HepG2 (cell line): Measurements from ENCODE around the gene CEP89. TPM values are rescaled to one million over a fixed set of nuclear protein-coding genes. Genes with fewer than 3 reads are reported as not detected.

Experiments used
- ATAC-seq: fragments of 200-7000 bp; cut with Tn5 transposase; 3 replicates; pipeline ENCODE4 v1.9.1; 2020; ENCODE audit warnings: mild to moderate bottlenecking, moderate library complexity
- BruUV-seq: library from RNA; stranded (reverse); fragments of 400-500 nt; replicated peaks from 2 replicates; lab custom pipeline; 2021; lab: Mats Ljungman, UMichigan
- CTCF ChIA-PET: fragments of 300-600 bp; formaldehyde crosslinking; extraction: SDS; loops from one replicate; lab custom pipeline; 2021; ENCODE audit warnings: low total read pairs, inconsistent platforms, low intra/inter-chr PET ratio; lab: Yijun Ruan, JAX
- POLR2A ChIA-PET: fragments of 350-600 bp; sonication (Branson Sonifier 250); formaldehyde crosslinking; loops from one replicate; lab custom pipeline; 2020; ENCODE audit warnings: antibody characterized with exemption, inconsistent platforms; lab: Yijun Ruan, JAX
- DNase-seq: peaks from one replicate; pipeline ENCODE4 v3.0.0-alpha.2; 2015; ENCODE audit warnings: low spot score
- FAIRE-seq: peaks from 3 replicates; lab custom pipeline; 2011; peaks lifted over from hg19 to GRCh38; lab: Jason Lieb, UNC
- H2AFZ ChIP-seq: one replicate; pipeline ENCODE4 v1.6.1; 2011; ENCODE audit warnings: low read length, inconsistent platforms
- H3K27ac ChIP-seq: fragments of 300-600 bp; 3 replicates; pipeline ENCODE4 v1.8.0; 2011; ENCODE audit warnings: mixed run types, mild to moderate bottlenecking, mixed read lengths, low read length, inconsistent platforms; ENCODE audit not compliant: insufficient read depth; ENCODE audit errors: extremely low read length
- H3K27me3 ChIP-seq, 2 experiments: fragments of 200-600 bp in 1 of 2; 2 replicates in 1 of 2; 3 replicates in 1 of 2; pipeline versions ENCODE4 v1.6.0 to v1.8.0; 2011; ENCODE audit warnings: low read length in 2 of 2, mild to moderate bottlenecking in 2 of 2, moderate library complexity in 2 of 2, inconsistent platforms in 1 of 2; ENCODE audit not compliant: insufficient read depth in 2 of 2, control insufficient read depth in 1 of 2
- H3K36me3 ChIP-seq, 2 experiments: fragments of 200-600 bp in 1 of 2; replicated peaks in 1 of 2; 2 replicates in 1 of 2; 3 replicates in 1 of 2; pipeline versions ENCODE4 v1.5.1 to v1.8.0; 2011; ENCODE audit warnings: low read length in 2 of 2, inconsistent platforms in 1 of 2; ENCODE audit not compliant: insufficient read depth in 2 of 2, control insufficient read depth in 1 of 2
- H3K4me1 ChIP-seq: 2 replicates; pipeline ENCODE4 v1.5.1; 2012; ENCODE audit warnings: low read length, inconsistent platforms; ENCODE audit not compliant: insufficient read depth
- H3K4me2 ChIP-seq: 2 replicates; pipeline ENCODE4 v1.6.0; 2011; ENCODE audit warnings: low read depth, low read length, inconsistent platforms
- H3K4me3 ChIP-seq, 3 experiments: fragments of 200-600 bp in 1 of 3; sonication (generic), shearing (Covaris generic) in 1 of 3; replicated peaks in 1 of 3; 2 replicates each; pipeline ENCODE4 v1.5.1; 2011 to 2016; ENCODE audit warnings: low read length in 3 of 3, inconsistent platforms in 2 of 3, low read depth in 2 of 3, mild to moderate bottlenecking in 2 of 3, control low read depth in 1 of 3, mixed read lengths in 1 of 3; ENCODE audit not compliant: insufficient read depth in 1 of 3
- H3K79me2 ChIP-seq: one replicate; pipeline ENCODE4 v1.6.1; 2011; ENCODE audit warnings: low read length, inconsistent platforms; ENCODE audit not compliant: insufficient read depth
- H3K9ac ChIP-seq: 2 replicates; pipeline ENCODE4 v1.6.0; 2011; ENCODE audit warnings: mild to moderate bottlenecking, low read depth, low read length, inconsistent platforms; ENCODE audit not compliant: insufficient read depth
- H3K9me3 ChIP-seq: 2 replicates; pipeline ENCODE4 v1.5.1; 2012; ENCODE audit warnings: mild to moderate bottlenecking, low read length
- H4K20me1 ChIP-seq: 2 replicates; pipeline ENCODE4 v1.6.0; 2011; ENCODE audit warnings: inconsistent platforms, mild to moderate bottlenecking, low read length, moderate library complexity; ENCODE audit not compliant: insufficient read depth
- CREB1 ChIP-seq, 2 experiments: fragments of 450-650 bp in 1 of 2; IDR thresholded peaks; 2 replicates each; pipeline ENCODE4 v1.6.1; 2016 to 2017; ENCODE audit warnings: control low read depth in 1 of 2, mild to moderate bottlenecking in 1 of 2, missing compliant biosample characterization in 1 of 2, missing genetic modification characterization in 1 of 2
- KAT8 ChIP-seq: IDR thresholded peaks from 2 replicates; pipeline ENCODE4 v1.6.1; 2016; ENCODE audit warnings: missing genetic modification reagents, missing compliant biosample characterization
- NFATC3 ChIP-seq: sonication (generic); formaldehyde crosslinking; IDR thresholded peaks from 2 replicates; pipeline ENCODE4 v1.5.1; 2020; ENCODE audit warnings: mild to moderate bottlenecking, missing genetic modification reagents
- PHF21A ChIP-seq: sonication (generic); formaldehyde crosslinking; IDR thresholded peaks from 2 replicates; pipeline ENCODE4 v1.5.0; 2020; ENCODE audit warnings: mild to moderate bottlenecking, missing genetic modification reagents
- RAD51 ChIP-seq: fragments of 450-650 bp; IDR thresholded peaks from 2 replicates; pipeline ENCODE4 v1.6.1; 2016; ENCODE audit warnings: borderline replicate concordance
- RARA ChIP-seq: IDR thresholded peaks from 2 replicates; pipeline ENCODE4 v1.6.1; 2016; ENCODE audit warnings: missing genetic modification reagents, missing compliant biosample characterization
- RBM39 ChIP-seq: fragments of 200-400 bp; formaldehyde crosslinking; IDR thresholded peaks from one replicate; pipeline ENCODE4 v1.6.1; 2018; ENCODE audit warnings: antibody characterized with exemption, mild to moderate bottlenecking, low read depth, low read length; ENCODE audit not compliant: poor library complexity, severe bottlenecking
- TAF1 ChIP-seq: sonication (generic); formaldehyde crosslinking; IDR thresholded peaks from 2 replicates; pipeline ENCODE4 v1.4.0; 2020; ENCODE audit warnings: missing genetic modification reagents
- THAP11 ChIP-seq: IDR thresholded peaks from 2 replicates; pipeline ENCODE4 v1.6.1; 2016; ENCODE audit warnings: missing biosample characterization, missing genetic modification reagents
- ZNF180 ChIP-seq: sonication (generic); formaldehyde crosslinking; IDR thresholded peaks from 2 replicates; pipeline ENCODE4 v1.4.0; 2020; ENCODE audit warnings: low read depth, missing genetic modification reagents, borderline replicate concordance
- ZNF331 ChIP-seq: sonication (generic); formaldehyde crosslinking; IDR thresholded peaks from 2 replicates; pipeline ENCODE4 v1.4.0; 2020; ENCODE audit warnings: missing genetic modification reagents
- ZNF775 ChIP-seq: sonication (generic); formaldehyde crosslinking; IDR thresholded peaks from 2 replicates; pipeline ENCODE4 v1.4.0; 2020; ENCODE audit warnings: missing genetic modification reagents, mild to moderate bottlenecking, moderate library complexity, borderline replicate concordance
- WGBS: methylation state at CpG from one replicate; pipeline ENCODE4 v1.1.6; 2017; ENCODE audit warnings: low lambda C conversion rate; 5-methylcytosine and 5-hydroxymethylcytosine counted together
- in situ Hi-C: cut with HindIII; loops from 2 replicates; pipeline ENCODE4 v1.10.0; 2017; ENCODE audit warnings: low pct_unique_long_range_greater_than_20kb; ENCODE audit not compliant: extremely low pct_ligation_motif_present
- intact Hi-C: fragments of 100-400 bp; cut with micrococcal nuclease; formaldehyde crosslinking; loops from one replicate; pipeline ENCODE4 v1.10.0; 2022; ENCODE audit not compliant: unreplicated experiment
- polyA plus RNA-seq, 8 experiments: library from polyadenylated mRNA; depleted of rRNA in 3 of 8; stranded (reverse) in 7 of 8; unstranded in 1 of 8; fragments of >200 nt; fragmentation: Illumina TruSeq in 4 of 8; extraction: Trizol in 4 of 8; gene quantifications; 2 replicates each; pipeline versions ENCODE4 v1.2.1 to v1.2.3, GENCODE V29; 2011 to 2016; ENCODE audit warnings: low read depth in 4 of 8, missing spikeins in 1 of 8, mixed read lengths in 1 of 8; ENCODE audit not compliant: insufficient read depth in 1 of 8
- total RNA-seq, 5 experiments: library from RNA; depleted of rRNA; stranded (reverse); fragments of >200 nt; fragmentation: Illumina TruSeq; extraction: Trizol; gene quantifications; 2 replicates each; pipeline ENCODE4 v1.2.3, GENCODE V29; 2016; ENCODE audit warnings: low read depth in 1 of 5

The CEP89 gene
- total and polyA plus RNA-seq, 2 of the 13 experiments (the other 11 are each of a cell fraction or from before 2014, with no cell fraction given) = 7.2 to 10.9 TPM

GRCh38 chr19:32911467-32911866, 60.3 kb downstream of the CEP89 start:
- FAIRE-seq (no peak), DNase-seq (no peak), ATAC-seq (no peak)
- no peak for TF ChIP-seq RBM39
- no peak for TF ChIP-seq ZNF180 (CRISPR knock-in tag)
- TF ChIP-seq RARA (CRISPR knock-in tag) = no peak
- no peak for TF ChIP-seq RAD51
- no peak for TF ChIP-seq THAP11
- no peak for TF ChIP-seq KAT8 (CRISPR knock-in tag)
- Histone ChIP-seq H3K27me3 (no peaks in the 10 kb centered on the region), H4K20me1 (no peaks in the 10 kb centered on the region), H2AFZ (no peak overlapping the region), H3K9me3 (no peaks in the 10 kb centered on the region), H3K4me2 (no peak overlapping the region), H3K9ac (no peak overlapping the region), H3K4me1 (no peaks in the 10 kb centered on the region), H3K27ac (no peak overlapping the region), H3K4me3 (no peak overlapping the region), H3K79me2 (no peaks in the 10 kb centered on the region), H3K36me3 (peaks cover 1 to 3% of the 10 kb centered on the region in 2 experiments; a peak in 2 of 5 replicates)
- 99% methylated on average over 4 of the region's 4 CpGs for WGBS
- intact Hi-C loops (no loop called here), in situ Hi-C loops (no loop called here)
- ChIA-PET CTCF (no interaction called here), POLR2A (no interaction called here)
- no TSS peak for BruUV-seq

- Histone ChIP-seq H3K79me2 (no peaks in the 10 kb centered on the region), H4K20me1 (no peaks in the 10 kb centered on the region), H3K4me2 (no peak overlapping the region), H3K4me1 (no peaks in the 10 kb centered on the region), H3K9me3 (no peaks in the 10 kb centered on the region), H3K27me3 (no peaks in the 10 kb centered on the region), H3K4me3 (no peak overlapping the region), H2AFZ (no peak overlapping the region), H3K9ac (no peak overlapping the region), H3K36me3 (peaks cover 1 to 3% of the 10 kb centered on the region in 2 experiments; a peak in 2 of 5 replicates), H3K27ac (no peak overlapping the region)
- no peak for ATAC-seq
- POLR2A ChIA-PET = no interaction called here
- intact Hi-C loops = no loop called here
- no peak for FAIRE-seq
- no peak for TF ChIP-seq TAF1 (CRISPR knock-in tag)
- TF ChIP-seq CREB1 (IDR thresholded peaks at IDR 0.05) = peak; percentile 53
- TF ChIP-seq CREB1 (CRISPR knock-in tag; IDR thresholded peaks at IDR 0.05) = no peak
- no peak for TF ChIP-seq ZNF775 (CRISPR knock-in tag)
- no peak for TF ChIP-seq ZNF331 (CRISPR knock-in tag)
- no peak for TF ChIP-seq PHF21A (CRISPR knock-in tag)
- no peak for TF ChIP-seq NFATC3 (CRISPR knock-in tag)
- in situ Hi-C loops = no loop called here
- no peak for DNase-seq
- WGBS = 94% methylated on average over 5 of the region's 5 CpGs
- no TSS peak for BruUV-seq
- CTCF ChIA-PET = no interaction called here
Observed at GRCh38 chr19:32910874-32911273, 60.9 kb downstream of the CEP89 start.
